Activated CD8-positive, alpha-beta memory T cell treated with anti-CD3 and anti-CD28 coated beads, Interleukin-2, amount 50 U/mL, for 4 hours (primary cell): ENCODE data around the gene DNAJA2.
"Not testable (repeated sequence)": the region's sequence is repeated elsewhere in the genome, so short reads cannot be mapped to it uniquely, and the experiment has no call there.

Experiments used
- DNase-seq: peaks from one replicate; pipeline ENCODE4 v3.0.0-alpha.2; 2020

DNAJA2 gene

GRCh38 chr16:46974352-46974751 lies 878 bp upstream of the DNAJA2 start:
- DNase-seq: no peak

- DNase-seq: no peak
Observed at GRCh38 chr16:46973996-46974324, 486 bp upstream of the DNAJA2 start.

GRCh38 chr16:46972429-46973206 lies 856 bp downstream of the DNAJA2 start:
- DNase-seq: peak; percentile 50

- no peak for DNase-seq
Observed at GRCh38 chr16:46971271-46971670, 2.2 kb downstream of the DNAJA2 start.

GRCh38 chr16:46970089-46970488 lies 3.4 kb downstream of the DNAJA2 start:
- no peak for DNase-seq

- DNase-seq: no peak
Observed at GRCh38 chr16:46968063-46968435, 5.4 kb downstream of the DNAJA2 start.

GRCh38 chr16:46962629-46963028 lies 10.8 kb downstream of the DNAJA2 start:
- no peak for DNase-seq

GRCh38 chr16:46961373-46962353 lies 11.8 kb downstream of the DNAJA2 start:
- peak; percentile 31 for DNase-seq

GRCh38 chr16:46954562-46954961 lies 18.9 kb downstream of the DNAJA2 start:
- DNase-seq: no peak

- DNase-seq: no peak
Observed at GRCh38 chr16:46950009-46950408, 23.5 kb downstream of the DNAJA2 start.

GRCh38 chr16:46949241-46949892 lies 24.1 kb downstream of the DNAJA2 start:
- DNase-seq: no peak

- no peak for DNase-seq
Observed at GRCh38 chr16:46948548-46949166, 24.8 kb downstream of the DNAJA2 start.

- DNase-seq: peak; percentile 32
Observed at GRCh38 chr16:46947900-46948547, 25.4 kb downstream of the DNAJA2 start.

GRCh38 chr16:46944713-46945112 lies 28.8 kb downstream of the DNAJA2 start:
- not testable (repeated sequence) for DNase-seq

GRCh38 chr16:46937536-46937935 lies 35.9 kb downstream of the DNAJA2 start:
- DNase-seq: no peak

- DNase-seq: no peak
Observed at GRCh38 chr16:46932802-46933201, 40.7 kb downstream of the DNAJA2 start.

- no peak for DNase-seq
Observed at GRCh38 chr16:46930861-46931260, 42.6 kb downstream of the DNAJA2 start.

GRCh38 chr16:46929378-46930332 lies 43.8 kb downstream of the DNAJA2 start:
- DNase-seq: peak; percentile 49

- DNase-seq: no peak
Observed at GRCh38 chr16:46928811-46929210, 44.7 kb downstream of the DNAJA2 start.

GRCh38 chr16:46927273-46927672 lies 46.2 kb downstream of the DNAJA2 start:
- DNase-seq: no peak
